GM12801 (cell line): Measurements from ENCODE around the gene LRRN4CL.

Experiments used
- TF ChIP-seq, protein P1 (sequence below): IDR thresholded peaks from one replicate; pipeline ENCODE4 v1.5.1; 2011; ENCODE audit warnings: control low read depth; ENCODE audit not compliant: insufficient read length; ENCODE audit errors: extremely low read depth

LRRN4CL gene

DNA sequence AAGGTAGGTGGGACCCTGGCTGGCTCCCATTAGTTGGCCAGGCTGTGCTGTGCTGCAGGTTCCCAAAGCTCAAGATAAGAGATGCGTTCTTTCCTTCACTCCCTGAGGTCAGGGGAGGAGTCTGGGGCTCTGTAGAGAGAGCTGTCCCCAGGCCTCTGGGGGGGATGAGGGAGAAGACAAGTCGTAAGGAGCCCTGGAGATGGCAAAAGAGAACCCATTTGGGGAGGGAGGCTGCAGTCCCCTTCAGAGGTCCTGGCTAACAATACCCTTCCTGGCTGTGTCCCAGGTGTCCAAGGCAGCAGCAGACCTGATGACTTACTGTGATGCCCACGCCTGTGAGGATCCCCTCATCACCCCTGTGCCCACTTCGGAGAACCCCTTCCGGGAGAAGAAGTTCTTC, 19.1 kb upstream of the LRRN4CL start:
- TF ChIP-seq, protein P1, sequence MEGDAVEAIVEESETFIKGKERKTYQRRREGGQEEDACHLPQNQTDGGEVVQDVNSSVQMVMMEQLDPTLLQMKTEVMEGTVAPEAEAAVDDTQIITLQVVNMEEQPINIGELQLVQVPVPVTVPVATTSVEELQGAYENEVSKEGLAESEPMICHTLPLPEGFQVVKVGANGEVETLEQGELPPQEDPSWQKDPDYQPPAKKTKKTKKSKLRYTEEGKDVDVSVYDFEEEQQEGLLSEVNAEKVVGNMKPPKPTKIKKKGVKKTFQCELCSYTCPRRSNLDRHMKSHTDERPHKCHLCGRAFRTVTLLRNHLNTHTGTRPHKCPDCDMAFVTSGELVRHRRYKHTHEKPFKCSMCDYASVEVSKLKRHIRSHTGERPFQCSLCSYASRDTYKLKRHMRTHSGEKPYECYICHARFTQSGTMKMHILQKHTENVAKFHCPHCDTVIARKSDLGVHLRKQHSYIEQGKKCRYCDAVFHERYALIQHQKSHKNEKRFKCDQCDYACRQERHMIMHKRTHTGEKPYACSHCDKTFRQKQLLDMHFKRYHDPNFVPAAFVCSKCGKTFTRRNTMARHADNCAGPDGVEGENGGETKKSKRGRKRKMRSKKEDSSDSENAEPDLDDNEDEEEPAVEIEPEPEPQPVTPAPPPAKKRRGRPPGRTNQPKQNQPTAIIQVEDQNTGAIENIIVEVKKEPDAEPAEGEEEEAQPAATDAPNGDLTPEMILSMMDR: no peak

DNA sequence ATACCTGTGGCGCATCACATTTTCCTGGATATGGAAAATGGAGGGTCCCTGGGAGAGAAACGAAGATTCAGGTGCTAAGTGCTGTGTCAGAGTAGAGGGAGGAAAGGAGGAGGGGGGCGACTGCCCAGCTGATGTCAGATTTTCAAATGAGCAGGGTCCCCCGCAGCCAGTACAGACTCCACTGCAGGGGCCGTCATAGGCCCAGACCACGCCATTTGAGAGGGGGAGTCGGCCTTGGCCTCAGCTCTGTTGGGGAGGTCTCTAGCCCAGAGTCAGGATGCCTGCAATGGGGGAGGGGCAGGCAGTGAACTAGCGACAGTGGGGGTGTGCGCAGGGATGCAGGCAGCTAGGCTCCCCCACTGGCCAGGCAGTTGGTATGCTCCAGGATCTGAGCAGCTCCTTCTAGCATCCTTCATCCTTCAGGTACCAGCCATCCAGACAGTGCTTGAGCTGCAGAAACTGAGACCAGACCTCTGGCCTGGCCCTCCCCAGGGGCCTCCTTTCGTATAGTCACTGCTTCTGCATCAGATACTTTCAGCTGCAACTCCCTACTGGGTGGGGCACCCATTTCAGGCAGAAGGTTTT, 18.0 kb upstream of the LRRN4CL start, which contains the start of the genes BSCL2 and GNG3:
Gene BSCL2, minus strand, starts transcription at position 148 of the 585 bp plus-strand sequence. CDS start 229 bp downstream, outside the sequence.
Gene GNG3, plus strand, starts transcription at position 400 of the 585 bp plus-strand sequence. CDS start 620 bp downstream, outside the sequence.
- TF ChIP-seq, protein P1: no peak

DNA sequence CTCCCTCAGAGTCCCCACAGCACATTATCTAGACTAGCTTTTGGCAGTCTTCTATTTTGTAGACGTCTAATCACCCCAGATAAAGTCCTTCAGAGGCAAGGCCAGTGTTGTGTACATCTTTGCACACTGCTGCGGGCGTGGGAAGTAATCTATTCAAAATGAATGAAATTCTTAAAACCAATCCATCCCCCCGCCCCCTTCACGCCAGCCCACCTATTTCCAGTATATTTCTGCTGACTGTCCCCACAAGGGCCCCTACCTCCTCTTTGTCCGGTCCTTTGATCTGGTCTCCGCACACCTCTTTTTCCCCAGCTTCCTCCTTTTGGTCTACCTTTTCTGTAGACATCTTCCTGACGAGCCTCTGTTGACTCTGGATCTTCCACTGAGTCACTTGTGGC, 17.5 kb upstream of the LRRN4CL start:
- TF ChIP-seq, protein P1: no peak

DNA sequence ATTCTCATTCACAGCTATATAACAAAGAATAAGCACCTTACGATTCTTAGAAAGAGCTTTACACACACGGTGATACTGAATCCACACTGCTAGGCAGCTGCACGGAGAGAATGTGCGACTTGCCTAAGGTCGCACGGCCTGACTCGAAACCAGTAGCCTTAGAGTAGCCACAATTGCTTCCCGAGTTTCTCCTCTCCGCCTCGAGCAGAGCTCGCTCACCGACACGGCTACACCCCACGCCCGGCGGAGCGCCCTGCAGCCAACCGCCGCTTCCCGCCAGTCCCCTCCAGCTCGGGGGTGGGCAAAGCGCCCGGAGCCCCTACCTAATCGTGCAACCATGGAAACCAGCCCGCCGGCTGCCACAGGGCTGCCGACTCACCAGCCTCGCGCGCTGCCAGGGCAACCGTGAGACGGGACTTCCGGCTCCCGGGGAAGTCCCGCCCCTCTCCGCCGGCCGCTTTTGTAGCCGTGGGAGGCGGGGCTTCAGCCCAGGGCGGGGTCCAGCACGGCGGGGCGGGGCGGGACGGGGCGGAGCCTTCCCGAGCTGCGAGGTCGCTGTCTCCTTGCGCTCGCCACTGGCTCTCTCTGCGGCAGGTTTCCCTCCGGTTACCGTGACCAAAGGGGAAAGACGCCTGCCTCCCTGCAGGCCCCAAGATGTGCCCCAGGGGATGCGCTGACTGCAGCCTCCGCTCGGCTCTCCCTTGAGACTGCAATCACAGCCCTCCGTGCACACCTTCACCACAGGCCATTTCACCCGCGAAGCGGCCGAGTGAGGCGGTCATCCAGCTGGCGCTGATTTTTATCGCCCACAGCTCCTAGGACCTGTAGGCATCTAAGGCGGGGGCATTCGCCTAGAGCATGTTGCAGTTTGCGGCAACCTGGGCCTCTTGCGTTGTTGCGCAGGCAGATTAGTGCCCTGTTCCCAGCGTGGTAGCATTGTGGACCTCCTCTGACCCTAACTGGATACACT, 16.8 kb upstream of the LRRN4CL start:
- TF ChIP-seq, protein P1: no peak

DNA sequence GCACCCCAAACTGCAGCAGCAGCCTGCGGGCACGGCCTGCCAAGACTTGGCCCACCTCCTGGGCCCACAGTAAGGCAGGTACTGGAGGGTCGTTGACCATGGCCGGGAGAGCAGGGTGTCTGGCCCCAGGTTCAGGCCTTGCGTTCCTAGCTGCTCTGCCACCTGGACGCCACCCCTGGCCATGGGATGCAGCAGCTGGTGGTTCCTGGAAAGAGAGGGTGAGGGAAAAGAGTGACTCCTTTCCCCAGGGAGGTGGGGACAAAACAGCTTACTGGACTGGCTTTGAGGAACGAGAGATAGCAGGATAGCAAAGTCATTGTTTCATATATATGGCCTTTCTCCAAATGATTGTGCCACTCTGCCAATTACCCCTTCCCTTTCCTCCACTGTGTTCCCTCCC, 16.1 kb upstream of the LRRN4CL start:
- TF ChIP-seq, protein P1: no peak

DNA sequence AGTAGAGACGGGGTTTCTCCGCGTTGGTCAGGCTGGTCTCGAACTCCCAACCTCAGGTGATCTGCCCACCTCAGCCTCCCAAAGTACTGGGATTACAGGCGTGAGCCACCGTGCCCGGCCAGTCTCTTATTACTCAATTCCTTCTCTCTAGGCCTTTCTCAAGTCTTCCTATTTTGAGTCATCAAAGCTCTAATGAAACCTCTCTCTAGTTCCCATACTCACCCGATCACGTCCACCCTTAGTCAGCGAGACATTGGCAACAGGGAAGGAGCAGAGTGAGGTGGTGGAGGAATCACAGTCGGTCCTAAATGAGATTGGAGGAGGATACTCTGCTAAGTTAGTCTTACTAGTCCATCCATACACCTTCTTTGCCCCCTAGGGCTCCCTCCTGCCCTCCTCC, 12.9 kb upstream of the LRRN4CL start:
- TF ChIP-seq, protein P1: no peak

DNA sequence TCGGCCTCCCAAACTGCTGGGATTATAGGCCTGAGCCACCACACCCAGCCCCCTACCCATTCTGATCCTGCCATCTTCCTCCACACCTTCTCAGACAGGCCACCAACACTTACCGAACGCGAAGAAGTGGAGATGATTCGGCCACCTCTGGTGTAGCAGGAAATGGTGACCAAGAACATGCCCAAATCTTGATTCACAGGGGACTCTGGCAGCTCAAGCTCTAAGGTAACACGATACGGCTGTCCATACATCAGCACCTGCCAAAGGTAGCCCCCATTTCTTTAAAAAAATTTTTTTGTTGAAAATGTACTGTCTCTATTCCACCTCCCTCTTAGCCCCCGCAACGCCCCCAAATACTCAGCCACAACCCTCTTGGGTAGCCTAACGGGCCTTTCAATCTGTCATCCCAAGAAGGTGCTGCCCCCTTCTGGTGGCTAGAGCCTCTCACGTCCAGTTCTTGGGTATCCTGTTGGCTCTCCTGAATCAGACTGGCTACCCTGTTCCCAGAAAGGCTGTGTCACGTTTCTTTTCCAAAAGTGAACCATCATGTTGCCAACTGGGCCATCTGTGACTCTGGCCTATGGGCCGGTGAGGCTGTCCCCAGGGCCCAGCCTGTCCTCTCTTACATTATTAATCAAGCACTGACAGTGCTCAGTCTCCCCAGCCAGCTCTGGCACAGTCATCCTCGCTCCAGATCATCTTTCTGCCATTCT, 5.3 kb upstream of the LRRN4CL start:
- TF ChIP-seq, protein P1: peak; percentile 33
